Measurements from ENCODE around the gene FAM222A.
"Not testable (repeated sequence)": the region's sequence is repeated elsewhere in the genome, so short reads cannot be mapped to it uniquely, and the experiment has no call there.

FAM222A gene

DNA sequence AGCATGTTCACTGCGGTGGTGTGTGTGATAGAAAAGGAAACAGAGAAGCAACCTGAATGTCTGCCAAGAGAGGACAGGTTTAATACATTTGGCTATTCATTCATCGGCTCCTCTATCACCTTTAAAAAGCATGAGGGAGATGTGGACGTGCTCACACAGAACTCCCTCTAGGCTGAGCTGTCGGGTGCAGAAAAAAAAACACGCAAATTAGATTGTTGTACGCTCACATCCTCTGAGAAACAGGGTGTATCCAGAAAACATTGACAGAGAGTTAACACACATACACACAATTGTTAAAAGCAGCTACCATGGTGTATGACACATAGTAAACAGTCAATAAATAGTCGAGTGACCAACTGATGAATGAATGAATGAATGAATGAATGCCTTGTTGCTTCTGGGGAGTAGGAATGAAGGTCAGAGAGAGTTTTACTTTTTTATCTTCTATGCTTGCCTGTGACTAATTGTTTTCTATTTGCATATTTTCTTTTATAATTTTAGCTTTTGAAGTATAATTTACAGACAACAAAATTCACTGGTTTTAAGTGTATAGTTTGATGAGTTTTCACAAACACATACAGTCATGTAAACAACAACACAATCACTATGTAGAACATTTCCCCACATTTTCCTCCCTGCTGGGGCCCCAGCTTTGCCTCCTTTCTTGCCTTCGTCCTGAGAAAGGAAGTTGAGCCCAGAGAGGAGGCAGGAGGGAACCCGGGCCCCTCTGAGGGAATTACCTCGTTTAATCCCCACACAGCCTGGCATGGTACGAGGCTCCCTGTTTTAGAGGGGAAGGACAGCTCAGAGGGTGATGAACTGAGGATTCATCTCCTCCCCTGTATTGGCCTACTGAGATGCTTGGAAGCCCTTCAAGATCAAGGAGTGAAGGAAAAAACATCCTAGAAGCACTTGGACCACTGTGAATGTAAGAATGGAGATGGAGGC is 19.7 kb upstream of the FAM222A start:
- no peak for DNase-seq

DNA sequence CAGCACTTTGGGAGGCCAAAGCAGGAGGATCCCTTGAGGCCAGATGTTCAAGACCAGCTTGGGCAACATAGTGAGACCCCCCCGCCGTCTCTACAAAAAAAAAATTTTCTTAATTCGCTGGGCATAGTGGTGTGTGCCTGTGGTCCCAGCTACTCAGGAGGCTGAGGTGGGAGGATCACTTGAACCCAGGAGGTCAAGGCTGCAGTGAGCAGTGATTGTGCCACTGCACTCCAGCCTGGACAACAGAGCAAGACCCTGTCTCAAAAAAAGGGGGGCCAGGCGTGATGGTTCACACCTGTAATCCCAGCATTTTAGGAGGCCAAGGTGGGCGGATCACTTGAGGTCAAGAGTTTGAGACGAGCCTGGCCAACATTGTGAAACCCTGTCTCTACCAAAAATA is 19.0 kb upstream of the FAM222A start:
- DNase-seq = not testable (repeated sequence)

DNA sequence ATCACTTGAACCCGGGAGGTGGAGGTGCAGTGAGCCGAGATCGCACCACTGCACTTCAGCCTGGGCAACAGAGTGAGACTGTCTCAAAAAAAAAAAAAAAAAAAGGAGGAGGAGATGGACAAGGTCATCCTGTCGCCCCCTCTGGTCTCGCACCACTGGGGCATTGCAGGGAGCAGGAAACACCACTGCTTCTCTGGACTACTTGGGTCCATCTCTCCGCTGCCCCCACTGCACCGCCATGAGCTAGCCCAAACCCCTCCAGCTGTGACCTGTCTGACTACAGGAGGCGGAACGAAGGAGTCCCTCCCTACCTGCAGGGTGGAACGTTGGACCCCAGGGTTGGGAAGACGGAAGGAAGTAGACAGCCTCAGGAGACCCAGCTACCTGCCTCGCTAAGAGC is 18.2 kb upstream of the FAM222A start:
- no peak for DNase-seq

DNA sequence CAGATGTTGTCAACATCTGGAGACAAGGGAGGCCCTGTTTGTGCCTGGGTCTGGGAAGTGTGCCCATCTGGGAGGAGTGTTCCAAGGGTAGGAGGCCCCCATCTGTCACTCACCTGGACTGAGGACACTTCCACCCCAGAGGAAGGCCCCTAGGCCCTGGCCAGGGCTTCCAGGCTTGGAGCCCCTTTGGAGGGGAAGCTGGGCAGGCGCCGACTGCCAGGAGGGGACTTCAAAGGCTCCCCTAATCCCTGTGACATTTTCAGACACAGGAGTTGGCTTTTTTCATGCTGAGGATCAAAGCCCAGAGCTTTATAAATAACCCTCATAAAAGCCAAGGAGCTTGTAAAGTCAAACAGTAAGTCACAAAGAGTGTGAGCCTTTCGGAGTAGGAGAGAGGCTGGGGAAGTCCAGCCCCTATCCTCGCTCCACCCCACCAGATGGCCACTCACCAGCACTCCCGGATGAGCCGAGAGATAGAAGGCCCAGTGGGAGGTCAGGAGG is 17.6 kb upstream of the FAM222A start:
- no peak for DNase-seq

DNA sequence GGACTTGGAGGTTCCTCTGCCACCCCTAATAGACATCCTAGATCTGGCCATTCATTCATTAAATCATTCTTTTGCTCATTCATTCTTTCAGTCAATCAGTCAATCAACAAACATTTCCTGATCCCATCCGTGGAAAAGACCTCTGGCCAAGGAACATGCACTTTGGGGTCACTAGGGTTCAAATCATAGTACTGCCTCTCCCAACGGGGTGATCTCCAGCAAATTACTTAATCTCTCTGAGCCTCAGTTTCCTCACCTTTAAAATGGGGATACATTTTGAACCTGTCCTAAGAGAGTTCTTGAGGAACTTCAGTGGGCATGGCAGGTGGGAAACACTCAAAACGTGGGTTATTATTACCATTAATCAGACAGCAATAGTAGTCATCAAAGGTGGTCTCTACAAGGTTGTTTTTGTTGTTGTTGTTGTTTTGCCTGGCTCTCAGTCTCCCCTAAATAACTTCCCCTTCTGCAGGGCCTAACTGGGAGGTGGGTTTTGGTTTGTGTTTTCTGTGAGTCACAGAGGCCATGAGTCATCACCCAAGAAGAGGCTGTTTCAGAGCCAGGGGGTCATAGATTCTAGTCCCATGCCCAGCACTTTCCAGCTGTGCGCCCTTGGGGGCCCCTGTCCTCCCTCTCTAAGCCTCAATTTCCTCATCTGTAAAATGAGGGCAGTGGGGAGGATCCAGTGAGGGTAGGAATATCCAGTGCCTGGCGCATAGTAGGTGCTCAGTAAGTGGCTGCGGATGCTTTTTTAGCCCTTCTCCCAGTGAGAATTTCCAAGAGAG is 16.9 kb upstream of the FAM222A start:
- DNase-seq = no peak

DNA sequence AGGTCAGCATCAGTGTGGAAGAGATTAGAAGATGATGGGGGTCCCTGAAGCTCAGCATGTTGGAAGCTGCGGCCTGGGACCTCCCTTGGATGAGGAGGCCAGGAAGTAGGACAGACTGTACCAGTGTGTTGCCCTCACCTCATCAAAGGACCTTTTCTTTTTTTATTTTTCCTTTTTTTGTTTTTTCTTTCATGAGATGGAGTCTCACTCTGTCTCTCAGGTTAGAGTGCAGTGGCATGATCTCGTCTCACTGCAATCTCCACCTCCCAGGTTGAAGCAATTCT is 16.4 kb upstream of the FAM222A start:
- no peak for DNase-seq

DNA sequence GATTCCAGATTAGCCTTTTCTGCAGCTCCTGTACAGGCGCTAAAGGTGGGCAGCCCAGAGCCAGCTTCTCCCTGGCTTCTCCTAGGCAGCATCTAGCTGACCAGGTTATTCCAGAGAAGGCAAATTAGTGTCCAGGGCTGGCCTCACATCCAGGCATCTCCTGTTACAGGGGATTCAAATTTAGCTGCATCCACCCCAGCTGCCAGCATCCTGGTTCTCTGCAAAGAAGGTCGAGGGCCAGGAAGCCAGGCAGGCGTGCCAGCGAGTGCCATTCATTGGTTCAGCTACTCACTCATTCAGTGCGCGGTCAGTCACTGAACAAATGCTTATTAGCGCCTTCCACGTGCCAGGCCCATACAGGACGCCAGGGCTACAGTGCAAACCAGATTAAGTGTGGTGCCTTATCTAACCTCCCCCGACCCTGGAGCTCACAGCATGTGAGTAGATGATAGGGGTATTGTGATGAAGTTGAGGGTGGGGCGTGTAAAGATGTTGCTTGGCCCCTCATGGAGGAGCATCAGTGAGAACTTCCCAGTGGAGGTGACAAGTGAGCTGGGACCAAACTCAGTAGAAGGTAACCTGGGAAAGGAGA is 15.7 kb upstream of the FAM222A start:
- DNase-seq = no peak

DNA sequence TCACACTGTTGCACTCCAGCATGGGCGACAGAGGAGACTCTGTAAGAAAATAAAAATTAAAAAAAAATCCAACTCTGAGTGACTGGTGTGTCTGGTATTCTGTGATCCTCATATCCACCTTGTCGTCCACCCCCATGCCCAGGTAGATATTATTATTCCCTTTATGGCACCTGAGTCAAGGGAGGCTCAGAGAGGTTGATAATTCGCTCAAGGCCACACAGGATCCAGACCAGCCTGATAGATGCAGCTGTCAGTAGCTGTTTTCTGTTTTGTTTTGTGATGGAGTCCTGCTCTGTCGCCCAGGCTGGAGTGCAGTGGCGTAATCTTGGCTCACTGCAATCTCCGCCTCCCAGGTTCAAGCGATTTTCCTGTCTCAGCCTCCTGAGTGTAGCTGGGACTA is 14.8 kb upstream of the FAM222A start:
- no peak for DNase-seq

DNA sequence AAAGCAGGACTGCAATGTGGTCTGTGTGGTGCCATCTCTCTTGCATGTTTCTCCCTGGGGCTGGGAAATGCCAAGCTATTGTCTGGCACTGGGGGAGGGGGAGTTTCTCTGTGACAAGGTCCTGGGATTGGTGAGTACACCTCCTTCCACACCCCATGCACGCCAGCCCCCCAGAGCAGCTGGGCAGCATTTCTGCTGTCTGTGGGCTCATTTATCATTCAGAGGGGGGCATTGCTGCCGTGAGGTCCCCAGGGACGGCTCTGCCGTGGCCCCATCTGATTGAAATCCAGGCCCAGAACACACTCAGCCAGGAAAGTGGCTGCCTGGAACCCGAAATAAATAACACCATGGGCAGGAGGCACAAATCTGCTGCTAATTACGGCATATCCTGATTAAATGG is 12.6 kb upstream of the FAM222A start:
- no peak for DNase-seq

DNA sequence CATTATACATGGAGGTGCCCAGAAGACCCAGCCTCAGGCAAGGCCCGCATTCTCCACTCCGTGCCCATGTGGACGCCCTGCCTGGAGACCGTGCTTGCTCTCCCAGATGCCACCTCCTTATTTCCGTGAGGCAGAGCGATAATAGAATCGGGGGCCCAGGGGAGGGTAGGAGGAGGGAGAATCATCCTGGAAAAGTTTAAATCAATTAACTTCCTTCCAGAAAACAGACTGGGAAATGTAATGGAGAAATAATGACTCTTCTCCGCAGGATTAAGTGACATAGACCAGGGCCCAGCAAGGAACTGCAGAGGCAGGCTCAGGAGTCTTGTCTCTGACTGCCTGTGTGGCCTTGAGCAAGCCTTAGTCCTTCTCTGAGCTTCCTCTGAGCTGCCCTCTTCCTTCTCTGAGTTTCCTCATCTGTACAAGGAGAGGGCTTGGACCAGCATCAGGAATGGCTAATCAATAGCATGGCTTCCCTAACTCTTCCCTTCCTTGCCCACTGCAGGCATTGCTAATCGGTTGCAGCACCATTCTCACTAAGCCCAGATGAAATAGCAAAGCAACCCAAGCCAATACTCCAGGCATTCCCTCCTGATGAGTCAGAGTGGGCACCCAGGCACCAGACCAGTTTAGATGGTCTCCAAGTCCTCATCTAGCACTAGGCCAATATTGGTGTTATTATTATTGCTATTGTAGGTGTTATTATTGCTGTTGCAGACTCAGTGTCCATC is 11.3 kb upstream of the FAM222A start:
- no peak for DNase-seq

DNA sequence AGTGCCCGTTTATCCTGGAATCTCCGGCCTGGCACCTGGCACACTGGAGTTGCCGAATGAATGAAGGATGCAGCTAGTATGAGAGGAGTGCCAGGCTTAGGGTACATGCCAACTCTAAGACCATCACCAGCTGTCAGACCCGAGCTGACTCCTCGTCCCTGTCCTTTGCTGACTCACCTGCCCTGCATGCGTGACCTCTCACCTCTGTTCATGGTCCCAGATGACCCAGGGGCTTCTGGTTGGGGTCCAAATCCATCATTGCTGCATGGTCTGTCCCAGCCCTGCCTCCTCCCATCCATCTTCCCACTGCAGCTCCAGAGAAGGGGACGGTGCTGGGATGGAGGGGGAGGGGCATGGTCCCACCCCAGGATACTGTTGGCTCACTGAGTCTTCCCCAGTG is 9.9 kb upstream of the FAM222A start:
- no peak for DNase-seq

DNA sequence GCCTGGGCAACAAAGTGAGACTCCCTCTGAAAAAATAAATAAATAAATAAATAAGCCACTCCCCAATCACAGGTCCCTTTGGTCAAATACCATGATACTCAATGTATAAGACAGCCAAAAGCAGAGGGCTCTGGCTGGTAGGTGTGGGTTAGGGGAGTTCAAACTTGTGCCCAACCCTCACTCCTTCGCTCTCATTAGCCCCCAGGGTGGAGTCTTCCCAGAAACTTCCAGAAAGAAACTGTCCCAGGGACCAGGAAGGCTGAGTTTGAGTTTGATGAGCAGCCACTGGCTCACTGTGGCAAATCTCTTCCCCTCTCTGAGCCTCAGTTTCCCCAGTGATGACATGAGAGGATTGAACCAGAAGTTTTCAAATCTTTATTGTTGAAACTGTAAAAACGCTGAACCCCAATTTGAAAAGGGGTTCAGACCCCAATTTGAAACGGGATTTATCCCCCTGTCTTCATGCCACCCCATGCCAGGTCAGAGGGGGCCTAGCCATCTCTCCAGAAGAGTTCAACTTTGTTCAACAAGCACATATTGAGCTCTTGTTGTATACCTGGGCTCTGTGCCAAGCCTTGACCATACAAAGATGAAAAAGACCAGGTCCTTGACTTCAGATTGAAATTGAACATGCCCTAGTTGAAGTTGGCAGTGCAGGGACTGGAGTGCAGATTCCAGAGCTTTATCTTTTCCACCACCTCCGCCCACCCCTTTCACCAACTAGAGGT is 9.1 kb upstream of the FAM222A start:
- no peak for DNase-seq

DNA sequence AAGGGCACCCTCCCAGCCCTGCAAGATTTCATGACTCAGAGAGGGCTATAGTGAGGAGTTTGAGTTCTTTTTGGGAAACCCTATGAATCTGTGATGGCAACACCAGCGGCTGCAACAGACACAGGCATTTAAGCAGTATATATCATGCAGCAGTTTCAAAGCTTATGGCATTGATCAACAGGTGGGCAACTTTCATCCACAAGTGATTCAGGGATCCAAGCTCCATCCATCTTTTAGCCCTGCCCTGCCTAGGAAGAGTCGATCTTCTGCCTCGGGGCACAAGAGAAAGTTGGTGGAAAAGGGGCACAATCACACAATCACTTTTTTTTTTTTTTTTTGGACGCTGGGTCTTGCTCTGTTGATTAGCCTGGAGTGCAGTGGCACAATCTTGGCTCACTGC is 8.3 kb upstream of the FAM222A start:
- no peak for DNase-seq

DNA sequence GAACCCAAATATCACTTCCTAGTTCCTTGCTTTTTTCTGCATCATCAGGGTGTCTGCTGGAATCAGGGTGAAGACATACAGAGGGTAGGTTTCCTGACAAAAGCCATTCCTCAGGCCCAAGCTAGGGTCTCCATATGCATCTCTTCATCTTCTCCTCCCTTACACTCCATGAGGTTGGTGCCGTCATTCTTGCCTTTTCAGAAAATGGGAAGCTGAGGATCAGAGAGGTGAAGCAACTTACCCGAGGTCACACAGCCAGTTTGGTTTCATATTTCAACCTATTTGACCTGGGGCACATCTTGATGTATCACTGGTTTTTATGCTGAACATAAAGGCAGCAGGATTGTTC is 7.3 kb upstream of the FAM222A start:
- DNase-seq = no peak

DNA sequence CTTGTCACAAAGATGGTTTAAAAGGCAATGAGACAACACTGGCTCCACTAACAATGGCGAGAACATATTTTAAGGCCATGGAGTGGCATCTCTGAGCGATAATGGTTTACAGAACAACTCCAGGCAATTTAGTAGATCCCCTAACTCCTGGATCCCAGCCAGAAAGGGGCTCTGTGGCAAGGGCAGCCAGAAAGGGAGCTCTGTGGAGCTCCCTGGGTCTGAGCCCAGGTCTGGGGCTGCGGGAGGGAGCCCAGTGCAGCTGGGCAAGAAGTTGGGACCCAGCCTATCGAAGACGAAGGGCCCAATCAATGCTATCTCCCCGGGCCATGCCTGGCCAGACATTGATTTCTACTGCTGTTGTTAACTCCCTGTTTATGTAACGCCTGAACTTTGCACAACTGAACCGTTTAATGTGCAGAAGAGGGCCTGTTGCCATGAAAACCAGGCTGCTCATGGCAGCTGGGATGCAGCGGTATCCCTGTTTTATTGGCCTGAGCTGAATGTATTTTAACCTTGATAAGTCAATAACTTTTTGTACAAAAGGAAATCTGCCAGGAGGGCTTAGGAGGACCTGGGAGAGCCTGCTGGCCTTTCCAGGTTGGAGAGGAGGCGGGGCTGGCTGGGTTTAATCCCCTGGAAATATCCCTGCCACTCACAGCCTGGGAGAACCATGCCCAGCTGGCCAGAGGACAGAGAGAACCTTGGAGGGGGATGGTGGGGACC is 6.7 kb upstream of the FAM222A start:
- DNase-seq = no peak

DNA sequence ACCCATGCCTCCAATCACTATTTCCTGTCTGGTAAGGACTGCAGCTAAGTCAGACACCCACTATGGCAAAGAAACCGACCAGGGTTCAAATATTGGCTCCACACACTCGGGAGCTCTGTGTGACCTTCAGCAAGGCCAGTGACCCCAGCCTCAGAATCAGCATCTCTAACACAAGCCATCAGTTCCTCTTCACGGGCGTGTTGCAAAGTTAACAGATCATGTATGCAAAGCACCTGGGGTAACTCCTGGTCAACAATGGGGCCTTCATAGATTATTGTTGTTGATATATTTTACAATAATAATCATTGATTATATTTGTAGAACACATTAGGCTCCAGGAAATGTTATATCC is 6.2 kb upstream of the FAM222A start:
- DNase-seq = no peak

DNA sequence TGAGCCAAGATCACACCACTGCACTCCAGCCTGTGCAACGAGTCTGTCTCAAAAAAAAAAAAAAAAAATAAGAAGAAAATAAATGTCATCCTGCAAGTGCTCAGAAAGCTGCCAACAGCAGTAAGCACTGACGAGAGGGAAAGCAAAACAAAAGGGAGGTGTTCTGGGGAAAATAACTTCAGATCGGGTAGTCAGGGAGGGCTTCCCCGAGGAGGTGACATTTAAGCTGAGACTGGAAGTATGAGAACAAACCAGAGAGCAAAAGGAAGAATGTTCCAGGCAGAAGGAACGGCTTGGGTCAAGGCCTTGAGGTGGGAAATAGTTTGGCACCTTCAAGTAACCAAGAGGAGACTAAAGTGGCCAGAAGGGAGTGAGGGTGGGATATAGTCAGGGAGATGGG is 4.7 kb upstream of the FAM222A start:
- DNase-seq = no peak

DNA sequence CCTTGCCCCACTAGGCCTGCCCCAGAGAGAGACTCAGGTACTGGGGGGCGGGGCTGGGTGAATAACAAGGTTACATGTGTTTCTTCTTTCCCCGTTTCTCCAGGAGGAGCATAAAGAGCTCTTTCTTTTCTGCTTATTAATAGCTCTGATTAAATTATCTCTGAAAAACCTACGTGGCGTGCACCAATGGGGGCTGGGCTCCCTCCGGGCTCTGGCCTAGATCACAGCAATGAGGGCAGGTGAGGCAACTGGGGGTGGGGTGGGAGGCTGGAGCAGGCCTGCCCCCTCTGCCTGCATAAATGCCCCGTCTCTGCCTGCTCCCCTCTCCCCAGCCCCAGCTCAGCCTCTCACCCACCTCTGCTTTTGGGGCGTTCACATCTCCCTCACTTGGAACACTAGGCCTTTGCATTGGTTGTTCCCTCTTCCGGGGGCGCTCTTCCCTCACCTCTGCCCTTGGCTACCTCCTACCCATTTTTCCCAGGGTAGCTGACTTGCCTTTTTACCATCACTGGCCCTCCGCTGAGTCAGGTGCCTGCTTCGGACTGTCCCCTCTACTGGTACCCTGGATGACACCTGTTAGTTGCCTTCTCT is 4.1 kb upstream of the FAM222A start:
- DNase-seq = no peak

DNA sequence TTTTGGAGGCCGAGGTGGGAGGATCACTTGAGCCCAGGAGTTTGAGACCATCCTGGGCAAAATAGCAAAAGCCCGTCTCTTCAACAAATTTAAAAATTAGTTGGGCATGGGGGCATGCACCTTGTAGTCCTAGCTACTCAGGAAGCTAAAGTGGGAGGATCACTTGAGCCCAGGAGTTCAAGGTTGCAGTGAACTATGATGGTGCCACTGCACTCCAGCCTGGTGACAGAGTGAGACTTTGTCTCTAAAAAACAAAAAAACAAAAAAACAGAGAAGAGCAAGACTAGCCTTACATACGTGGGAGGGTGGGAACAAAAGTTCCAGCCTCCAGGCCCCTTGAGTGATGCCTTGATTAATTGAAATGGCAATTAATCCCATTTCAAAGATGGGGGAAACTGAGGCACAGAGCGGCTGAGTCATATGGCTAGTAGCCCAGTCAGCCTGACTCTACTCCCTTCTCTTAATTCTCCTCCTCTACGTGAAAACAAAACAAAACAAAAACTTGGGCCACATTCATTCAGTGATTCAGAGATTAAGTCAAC is 3.3 kb upstream of the FAM222A start:
- no peak for DNase-seq

DNA sequence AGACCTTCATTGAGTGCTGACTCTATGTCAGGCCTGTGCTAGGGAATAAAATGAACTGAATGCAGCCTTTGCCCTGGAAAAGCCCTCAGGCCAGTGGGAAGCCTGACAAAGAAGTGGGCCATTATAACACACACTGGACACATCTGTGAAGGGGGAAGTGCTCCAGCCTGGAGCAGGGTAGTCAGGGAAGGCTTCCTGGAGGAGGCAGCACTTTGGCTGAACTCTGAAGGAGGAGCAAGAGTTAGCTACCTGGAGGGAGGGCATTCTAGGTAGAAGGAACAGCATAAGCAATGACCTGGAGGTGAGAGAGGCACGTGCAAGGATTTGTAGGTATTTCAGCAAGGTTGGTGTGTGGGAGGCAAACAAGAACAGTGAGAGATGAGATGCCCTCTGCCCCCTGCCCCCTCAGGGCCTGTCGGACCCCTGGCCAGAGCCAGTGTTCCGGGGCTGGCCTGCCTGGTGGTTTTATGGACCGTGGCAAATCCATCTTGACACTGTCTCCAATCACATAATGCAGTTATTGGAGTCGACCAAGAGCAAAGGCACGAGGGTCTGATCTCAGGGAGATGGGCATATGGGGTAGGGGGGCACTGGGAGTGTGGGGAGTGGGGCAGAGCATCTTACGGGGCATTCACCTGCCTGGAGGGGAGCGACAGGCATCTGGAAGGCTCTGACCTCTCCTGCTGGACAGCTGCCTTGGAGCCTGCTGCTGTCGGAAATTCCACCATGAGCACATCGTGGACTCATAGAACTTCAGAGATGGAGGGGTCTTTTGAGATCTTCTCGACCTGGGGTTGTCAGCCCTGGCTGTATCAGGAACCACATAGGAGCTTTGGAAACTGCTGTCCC is 2.7 kb upstream of the FAM222A start:
- no peak for DNase-seq

Data from cortex of kidney (tissue), 1 donor.